Suprapubic skin (tissue), 3 donors: ENCODE measurements around the gene SFTPB.

Source experiments
- POLR2A ChIP-seq, 2 donors: fragments of 450-650 bp; IDR thresholded peaks; one replicate each; pipeline ENCODE4 v1.6.1; 2017; ENCODE audit warnings: antibody characterized with exemption in 2 of 2, mild to moderate bottlenecking in 2 of 2, moderate library complexity in 2 of 2
- TF ChIP-seq, protein P1 (sequence below), 2 donors: fragments of 200-600 bp in 1 of 2; fragments of 450-650 bp in 1 of 2; sonication (generic) in 1 of 2; IDR thresholded peaks; one replicate each; pipeline ENCODE4 v1.5.1; 2016 to 2019; ENCODE audit warnings: antibody characterized with exemption in 2 of 2, mild to moderate bottlenecking in 1 of 2, moderate library complexity in 1 of 2

DNA sequence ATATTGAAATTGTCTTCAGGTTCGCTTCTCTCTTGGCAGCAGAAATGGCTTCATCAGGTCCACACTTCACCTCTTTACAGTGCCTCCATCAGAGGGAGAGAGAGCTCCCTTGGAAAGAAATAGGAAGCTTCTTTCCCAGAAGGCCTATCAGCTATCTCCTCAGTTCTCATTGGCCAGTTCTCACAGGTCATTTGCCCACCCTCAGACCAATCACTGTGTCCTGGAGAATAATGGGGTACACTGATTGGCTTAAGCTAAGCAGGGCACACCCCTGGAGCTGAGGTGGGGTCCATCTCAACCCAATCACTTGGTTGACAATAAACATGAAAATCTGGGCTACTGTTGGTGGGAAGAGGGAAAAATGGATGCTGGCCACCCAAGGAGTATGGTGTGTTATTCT, 31.3 kb upstream of the SFTPB start:
- TF ChIP-seq, protein P1, sequence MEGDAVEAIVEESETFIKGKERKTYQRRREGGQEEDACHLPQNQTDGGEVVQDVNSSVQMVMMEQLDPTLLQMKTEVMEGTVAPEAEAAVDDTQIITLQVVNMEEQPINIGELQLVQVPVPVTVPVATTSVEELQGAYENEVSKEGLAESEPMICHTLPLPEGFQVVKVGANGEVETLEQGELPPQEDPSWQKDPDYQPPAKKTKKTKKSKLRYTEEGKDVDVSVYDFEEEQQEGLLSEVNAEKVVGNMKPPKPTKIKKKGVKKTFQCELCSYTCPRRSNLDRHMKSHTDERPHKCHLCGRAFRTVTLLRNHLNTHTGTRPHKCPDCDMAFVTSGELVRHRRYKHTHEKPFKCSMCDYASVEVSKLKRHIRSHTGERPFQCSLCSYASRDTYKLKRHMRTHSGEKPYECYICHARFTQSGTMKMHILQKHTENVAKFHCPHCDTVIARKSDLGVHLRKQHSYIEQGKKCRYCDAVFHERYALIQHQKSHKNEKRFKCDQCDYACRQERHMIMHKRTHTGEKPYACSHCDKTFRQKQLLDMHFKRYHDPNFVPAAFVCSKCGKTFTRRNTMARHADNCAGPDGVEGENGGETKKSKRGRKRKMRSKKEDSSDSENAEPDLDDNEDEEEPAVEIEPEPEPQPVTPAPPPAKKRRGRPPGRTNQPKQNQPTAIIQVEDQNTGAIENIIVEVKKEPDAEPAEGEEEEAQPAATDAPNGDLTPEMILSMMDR (IDR thresholded peaks at IDR 0.05): no peak
- TF ChIP-seq POLR2A (IDR thresholded peaks at IDR 0.05): no peak
